Suprapubic skin (tissue), 4 donors: Measurements from ENCODE around the gene IQSEC3.

Experiments
- EP300 ChIP-seq: sonication (generic); formaldehyde crosslinking; IDR thresholded peaks from one replicate; pipeline ENCODE4 v1.6.1; 2017; ENCODE audit warnings: antibody characterized with exemption
- POLR2AphosphoS5 ChIP-seq, 3 donors: sonication (generic); formaldehyde crosslinking; IDR thresholded peaks; one replicate each; pipeline ENCODE4 v1.6.1; 2017; ENCODE audit warnings: antibody characterized with exemption in 3 of 3
- TF ChIP-seq, protein P1 (sequence below), 2 donors: fragments of 200-600 bp in 1 of 2; fragments of 450-650 bp in 1 of 2; sonication (generic) in 1 of 2; IDR thresholded peaks; one replicate each; pipeline ENCODE4 v1.5.1; 2016 to 2019; ENCODE audit warnings: antibody characterized with exemption in 2 of 2, mild to moderate bottlenecking in 1 of 2, moderate library complexity in 1 of 2

DNA sequence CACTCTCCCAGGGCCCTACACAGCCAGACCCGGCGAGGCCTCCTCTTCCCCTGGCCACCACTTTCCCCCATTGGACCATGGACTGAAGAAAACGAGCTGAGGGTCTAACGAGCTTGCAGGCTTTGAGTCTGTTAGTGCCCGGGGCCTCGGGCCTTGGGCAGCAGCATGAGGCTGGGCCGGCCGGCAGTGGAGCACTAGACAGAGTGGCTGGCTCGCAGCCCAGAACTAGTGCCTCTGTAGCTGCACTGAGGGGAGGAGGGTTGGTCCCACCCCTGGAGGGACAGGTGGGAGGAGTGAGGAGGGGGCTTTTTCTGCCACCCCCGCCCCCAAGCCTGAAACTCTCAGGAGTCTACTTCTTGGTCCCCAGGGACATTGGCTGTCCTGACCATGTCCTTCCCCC, 108.7 kb downstream of the IQSEC3 start:
- TF ChIP-seq, protein P1, sequence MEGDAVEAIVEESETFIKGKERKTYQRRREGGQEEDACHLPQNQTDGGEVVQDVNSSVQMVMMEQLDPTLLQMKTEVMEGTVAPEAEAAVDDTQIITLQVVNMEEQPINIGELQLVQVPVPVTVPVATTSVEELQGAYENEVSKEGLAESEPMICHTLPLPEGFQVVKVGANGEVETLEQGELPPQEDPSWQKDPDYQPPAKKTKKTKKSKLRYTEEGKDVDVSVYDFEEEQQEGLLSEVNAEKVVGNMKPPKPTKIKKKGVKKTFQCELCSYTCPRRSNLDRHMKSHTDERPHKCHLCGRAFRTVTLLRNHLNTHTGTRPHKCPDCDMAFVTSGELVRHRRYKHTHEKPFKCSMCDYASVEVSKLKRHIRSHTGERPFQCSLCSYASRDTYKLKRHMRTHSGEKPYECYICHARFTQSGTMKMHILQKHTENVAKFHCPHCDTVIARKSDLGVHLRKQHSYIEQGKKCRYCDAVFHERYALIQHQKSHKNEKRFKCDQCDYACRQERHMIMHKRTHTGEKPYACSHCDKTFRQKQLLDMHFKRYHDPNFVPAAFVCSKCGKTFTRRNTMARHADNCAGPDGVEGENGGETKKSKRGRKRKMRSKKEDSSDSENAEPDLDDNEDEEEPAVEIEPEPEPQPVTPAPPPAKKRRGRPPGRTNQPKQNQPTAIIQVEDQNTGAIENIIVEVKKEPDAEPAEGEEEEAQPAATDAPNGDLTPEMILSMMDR (IDR thresholded peaks at IDR 0.05) = no peak
- no peak for TF ChIP-seq EP300
- TF ChIP-seq POLR2AphosphoS5 (IDR thresholded peaks at IDR 0.05) = no peak
